Endometrial microvascular endothelial cells (primary cell): ENCODE results near the gene FAM124B. TPM values are rescaled to one million over a fixed set of nuclear protein-coding genes. Genes with fewer than 3 reads are reported as not detected.

Source experiments
- in situ Hi-C: cut with HindIII; loops from 2 replicates; pipeline ENCODE4 v1.10.0; 2017; ENCODE audit warnings: low sequenced_read_pairs, low pct_unique_long_range_greater_than_20kb; ENCODE audit errors: inconsistent ontology term
- total RNA-seq: library from RNA; depleted of rRNA; stranded (reverse); fragments of >200 nt; gene quantifications from one replicate; pipeline ENCODE4 v1.2.3, GENCODE V29; 2015; ENCODE audit errors: inconsistent ontology term

FAM124B gene
- total RNA-seq, 1 donor from 2014 or later: 40.5 TPM

GRCh38 chr2:224417947-224418346 lies 16.0 kb upstream of the FAM124B start:
- in situ Hi-C loops: no loop called here

- in situ Hi-C loops: no loop called here
These were observed 15.4 kb upstream of the FAM124B start for GRCh38 chr2:224417361-224417729.

GRCh38 chr2:224416656-224417360 lies 14.9 kb upstream of the FAM124B start:
- in situ Hi-C loops: no loop called here

GRCh38 chr2:224413381-224413780 lies 11.5 kb upstream of the FAM124B start:
- in situ Hi-C loops: no loop called here

GRCh38 chr2:224412141-224413015 lies 10.5 kb upstream of the FAM124B start:
- in situ Hi-C loops: no loop called here

- in situ Hi-C loops: no loop called here
These were observed 9.1 kb upstream of the FAM124B start for GRCh38 chr2:224410946-224411561.

DNA sequence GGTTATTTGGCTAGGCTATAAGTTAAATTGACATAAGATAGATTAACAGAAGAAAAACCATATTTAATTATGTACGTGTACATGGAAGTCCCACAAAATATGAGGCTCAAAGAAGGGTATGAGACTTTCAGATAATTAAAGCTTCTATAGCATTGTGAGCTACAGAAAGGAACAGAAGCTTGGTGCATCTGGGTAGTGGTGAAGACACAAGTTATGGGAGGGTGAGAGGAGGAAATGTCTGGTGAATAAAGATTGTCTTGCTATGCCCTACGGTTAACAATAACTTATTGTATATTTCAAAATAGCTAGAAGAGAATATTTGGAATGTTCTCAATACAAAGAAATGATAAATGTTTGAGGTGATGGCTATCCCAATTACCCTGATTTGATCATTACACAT lies 6.8 kb upstream of the FAM124B start:
- in situ Hi-C loops: loop anchor here (5.0 kb wide), 1 partner anchor 34 kb away; no protein-coding TSS in a partner anchor

- in situ Hi-C loops: loop anchor here (5.0 kb wide), 1 partner anchor 35 kb away; no protein-coding TSS in a partner anchor
These were observed 5.4 kb upstream of the FAM124B start for GRCh38 chr2:224407241-224407701.

DNA sequence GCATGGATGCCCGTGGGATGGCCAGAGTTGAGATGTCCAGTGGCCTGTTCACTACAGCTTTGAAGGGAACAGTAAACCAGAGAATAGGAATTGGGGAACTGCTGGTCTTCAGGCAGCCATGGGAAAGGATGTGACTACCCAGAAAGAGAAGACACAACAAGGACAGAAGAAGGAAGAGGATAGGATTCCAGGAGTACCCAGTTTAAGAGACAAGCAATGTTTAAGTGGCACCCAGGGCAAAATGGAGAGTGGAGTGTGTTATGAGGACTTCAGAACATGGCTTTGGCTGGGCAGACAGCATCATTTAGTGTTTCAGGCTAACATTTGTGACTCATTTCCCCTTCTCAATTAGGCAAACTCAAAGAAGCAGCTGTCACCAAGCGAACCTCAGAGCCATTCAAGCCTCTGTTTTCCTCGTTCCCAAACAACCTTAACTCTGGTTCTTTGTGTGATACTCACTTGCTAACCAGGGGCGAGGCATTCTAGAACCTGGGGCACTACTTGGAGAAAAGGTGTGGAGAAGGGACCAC lies 4.0 kb upstream of the FAM124B start:
- in situ Hi-C loops: loop anchor here (5.0 kb wide), 1 partner anchor 36 kb away; no protein-coding TSS in a partner anchor

DNA sequence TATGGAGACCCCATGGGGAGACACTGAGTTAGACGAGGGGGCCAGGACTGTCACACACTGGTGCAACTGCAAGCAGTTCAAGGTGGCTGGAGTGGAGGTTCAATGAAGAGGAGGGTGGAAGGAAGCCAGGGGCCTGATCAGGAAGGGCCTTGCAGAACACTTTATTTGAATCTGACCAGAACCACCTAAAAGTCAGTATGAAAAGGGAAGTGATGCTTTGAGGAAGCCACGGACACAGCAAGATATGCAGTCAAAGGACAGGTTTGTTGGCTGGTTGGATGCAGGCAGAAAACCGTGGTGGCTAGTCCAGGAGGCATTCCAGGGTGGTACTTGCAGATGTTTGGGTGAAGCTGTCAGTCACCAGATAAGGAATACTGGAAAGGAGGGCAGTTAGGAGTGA lies 3.5 kb upstream of the FAM124B start:
- in situ Hi-C loops: loop anchor here (5.0 kb wide), 1 partner anchor 37 kb away; no protein-coding TSS in a partner anchor

GRCh38 chr2:224404796-224405195 lies 2.9 kb upstream of the FAM124B start:
- in situ Hi-C loops: loop anchor here (5.0 kb wide), 1 partner anchor 38 kb away; no protein-coding TSS in a partner anchor

DNA sequence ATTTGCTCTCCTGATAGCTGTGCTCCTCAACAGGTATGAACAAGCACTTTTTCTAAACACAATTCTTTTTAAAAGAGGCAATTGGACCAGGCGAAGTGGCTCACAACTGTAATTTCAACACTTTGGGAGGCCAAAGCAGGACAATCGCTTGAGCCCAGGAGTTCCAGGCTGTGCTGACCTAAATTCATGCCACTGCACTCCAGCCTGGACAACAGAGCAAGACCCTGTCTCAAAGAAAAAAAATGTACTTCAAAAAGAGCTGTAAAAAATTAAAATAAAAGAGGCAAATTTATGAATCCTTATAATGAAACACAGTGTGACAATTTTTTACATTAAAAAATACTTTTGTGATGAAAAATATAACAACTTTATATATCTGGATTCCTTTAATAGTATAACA lies 1.8 kb upstream of the FAM124B start:
- in situ Hi-C loops: no loop called here

GRCh38 chr2:224400886-224401632 lies 848 bp downstream of the FAM124B start:
- in situ Hi-C loops: no loop called here

GRCh38 chr2:224400174-224400810 lies 1.6 kb downstream of the FAM124B start:
- in situ Hi-C loops: no loop called here

DNA sequence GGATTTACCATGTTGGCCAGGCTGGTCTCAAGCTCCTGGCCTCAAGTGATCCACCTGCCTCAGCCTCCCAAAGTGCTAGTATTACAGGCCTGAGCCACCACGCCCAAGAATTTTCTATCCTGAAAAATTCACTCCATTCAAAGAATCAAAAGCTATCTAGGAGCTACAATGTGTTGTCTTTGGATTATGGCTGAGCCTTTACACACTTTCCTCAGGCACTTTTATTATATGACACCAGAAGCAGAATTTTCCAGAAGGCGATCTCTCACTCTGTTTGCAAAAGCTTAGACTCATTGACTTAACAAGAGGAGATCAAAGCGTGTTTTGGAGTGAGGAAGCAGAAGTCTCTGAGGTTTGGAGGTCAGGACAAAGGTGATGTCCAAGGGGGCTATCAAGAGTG lies 3.6 kb downstream of the FAM124B start:
- in situ Hi-C loops: loop anchor here (25.0 kb wide), 1 partner anchor 189 kb away; the partner anchor contains the start of gene CUL3

- in situ Hi-C loops: loop anchor here (25.0 kb wide), 1 partner anchor 190 kb away; the partner anchor contains the start of gene CUL3
These were observed 4.8 kb downstream of the FAM124B start for GRCh38 chr2:224397100-224397499.

- in situ Hi-C loops: loop anchor here (25.0 kb wide), 1 partner anchor 191 kb away; the partner anchor contains the start of gene CUL3
These were observed 6.1 kb downstream of the FAM124B start for GRCh38 chr2:224395620-224396390.
